ENCODE data around the gene NPAS4.
"Not testable (repeated sequence)": the region's sequence is repeated elsewhere in the genome, so short reads cannot be mapped to it uniquely, and the experiment has no call there.

Gene NPAS4

GRCh38 chr11:66432597-66432996 is 11.8 kb downstream of the NPAS4 start:
- H3K4me3 ChIP-seq (ENCODE audit: low read depth in 1 of 2, low read length in 2 of 2), result no peak overlapping the region
- H4K20me1 ChIP-seq (ENCODE audit: insufficient read depth, low read length), result 0 out of 2 replicates have a peak, but pooled peaks cover 2% of the 10 kb centered on the region
- no peaks in the 10 kb centered on the region; the same call in 1 of the 2 replicates for H3K79me2 ChIP-seq (ENCODE audit: insufficient read depth, low read length)
- H3K27me3 ChIP-seq (ENCODE audit: insufficient read depth, low read length, poor library complexity), result no peaks in the 10 kb centered on the region
- H3K27ac ChIP-seq (ENCODE audit: low read length), result no peak overlapping the region
- TF ChIP-seq EZH2 (IDR thresholded peaks at IDR 0.05; ENCODE audit: borderline replicate concordance, low read depth, low read length, severe bottlenecking) (no peak), CTCF (IDR thresholded peaks at IDR 0.05; ENCODE audit: borderline replicate concordance, extremely low read depth, low read length, poor library complexity, severe bottlenecking) (no peak)
- no peak for ATAC-seq (ENCODE audit: insufficient read depth, low read depth)
- H3K36me3 ChIP-seq (ENCODE audit: insufficient read depth, low read length), result peaks cover 24% of the 10 kb centered on the region
- H3K4me2 ChIP-seq (ENCODE audit: insufficient read depth, low read length), result no peak overlapping the region
- H3K9ac ChIP-seq (ENCODE audit: low read depth, low read length), result no peak overlapping the region
- H3K4me1 ChIP-seq (ENCODE audit: insufficient read depth, low read length), result peaks cover 8% of the 10 kb centered on the region
- no peak for DNase-seq
- no peak overlapping the region for H2AFZ ChIP-seq (ENCODE audit: low read depth, low read length)
- H3K9me3 ChIP-seq (ENCODE audit: insufficient read depth, low read length, severe bottlenecking), result no peaks in the 10 kb centered on the region

- peak overlapping the region; percentile 94 for H3K4me2 ChIP-seq (ENCODE audit: insufficient read depth, low read length)
- peaks cover 8% of the 10 kb centered on the region for H3K79me2 ChIP-seq (ENCODE audit: insufficient read depth, low read length)
- peak overlapping the region; percentile 69 for H3K9ac ChIP-seq (ENCODE audit: low read depth, low read length)
- H2AFZ ChIP-seq (ENCODE audit: low read depth, low read length), result peak overlapping the region; percentile 85
- no peaks in the 10 kb centered on the region for H3K27me3 ChIP-seq (ENCODE audit: insufficient read depth, low read length, poor library complexity)
- TF ChIP-seq CTCF (IDR thresholded peaks at IDR 0.05; ENCODE audit: borderline replicate concordance, extremely low read depth, low read length, poor library complexity, severe bottlenecking) (no peak), EZH2 (IDR thresholded peaks at IDR 0.05; ENCODE audit: borderline replicate concordance, low read depth, low read length, severe bottlenecking) (no peak)
- DNase-seq (peak; percentile 6), ATAC-seq (ENCODE audit: insufficient read depth, low read depth) (no peak)
- peaks cover under 1% of the 10 kb centered on the region for H3K9me3 ChIP-seq (ENCODE audit: insufficient read depth, low read length, severe bottlenecking)
- peaks cover 19% of the 10 kb centered on the region for H3K4me1 ChIP-seq (ENCODE audit: insufficient read depth, low read length)
- peak overlapping the region; percentile 29 to 65; a peak in 3 of 4 replicates for H3K4me3 ChIP-seq (ENCODE audit: low read depth in 1 of 2, low read length in 2 of 2)
- H4K20me1 ChIP-seq (ENCODE audit: insufficient read depth, low read length), result 0 out of 2 replicates have a peak, but pooled peaks cover 2% of the 10 kb centered on the region
- peaks cover 24% of the 10 kb centered on the region for H3K36me3 ChIP-seq (ENCODE audit: insufficient read depth, low read length)
- peak overlapping the region; percentile 88 for H3K27ac ChIP-seq (ENCODE audit: low read length)
Observed at GRCh38 chr11:66437979-66438503, 17.2 kb downstream of the NPAS4 start.

GRCh38 chr11:66438504-66439466 is 17.9 kb downstream of the NPAS4 start, which contains the start of gene MRPL11:
Gene MRPL11 (minus strand): TSS chr11:66438848. CDS start chr11:66438754, 94 bp downstream.
- peak within 1 kb of the TSS; percentile 85 for H2AFZ ChIP-seq (ENCODE audit: low read depth, low read length)

GRCh38 chr11:66440101-66440939 is 19.5 kb downstream of the NPAS4 start:
- H3K79me2 ChIP-seq (ENCODE audit: insufficient read depth, low read length); DNase-seq; H4K20me1 ChIP-seq (ENCODE audit: insufficient read depth, low read length); H2AFZ ChIP-seq (ENCODE audit: low read depth, low read length); H3K27me3 ChIP-seq (ENCODE audit: insufficient read depth, low read length, poor library complexity); H3K4me3 ChIP-seq (ENCODE audit: low read depth in 1 of 2, low read length in 2 of 2); H3K4me2 ChIP-seq (ENCODE audit: insufficient read depth, low read length); H3K9ac ChIP-seq (ENCODE audit: low read depth, low read length); ATAC-seq (ENCODE audit: insufficient read depth, low read depth); H3K27ac ChIP-seq (ENCODE audit: low read length): not testable (repeated sequence)
- peaks cover 10% of the 10 kb centered on the region for H3K9me3 ChIP-seq (ENCODE audit: insufficient read depth, low read length, severe bottlenecking)
- H3K4me1 ChIP-seq (ENCODE audit: insufficient read depth, low read length), result peaks cover 19% of the 10 kb centered on the region
- H3K36me3 ChIP-seq (ENCODE audit: insufficient read depth, low read length), result peaks cover 19% of the 10 kb centered on the region

More at GRCh38 chr11:66438504-66439466, 17.9 kb downstream of the NPAS4 start, which contains the start of gene MRPL11:
- H3K27me3 ChIP-seq (ENCODE audit: insufficient read depth, low read length, poor library complexity), result no peaks in the 10 kb centered on the region
- 0 out of 2 replicates have a peak, but pooled peaks cover 2% of the 10 kb centered on the region for H4K20me1 ChIP-seq (ENCODE audit: insufficient read depth, low read length)
- H3K79me2 ChIP-seq (ENCODE audit: insufficient read depth, low read length), result peaks cover 8% of the 10 kb centered on the region
- peaks cover 24% of the 10 kb centered on the region for H3K36me3 ChIP-seq (ENCODE audit: insufficient read depth, low read length)
- peak within 1 kb of the TSS; percentile 29 to 65; a peak in 3 of 4 replicates for H3K4me3 ChIP-seq (ENCODE audit: low read depth in 1 of 2, low read length in 2 of 2)
- H3K4me2 ChIP-seq (ENCODE audit: insufficient read depth, low read length), result peak within 1 kb of the TSS; percentile 94
- H3K9ac ChIP-seq (ENCODE audit: low read depth, low read length), result peak within 1 kb of the TSS; percentile 69
- TF ChIP-seq CTCF (IDR thresholded peaks at IDR 0.05; ENCODE audit: borderline replicate concordance, extremely low read depth, low read length, poor library complexity, severe bottlenecking) (peak; percentile 93), EZH2 (IDR thresholded peaks at IDR 0.05; ENCODE audit: borderline replicate concordance, low read depth, low read length, severe bottlenecking) (no peak)
- DNase-seq, result peak; percentile 93
- H3K27ac ChIP-seq (ENCODE audit: low read length), result peak within 1 kb of the TSS; percentile 88
- ATAC-seq (ENCODE audit: insufficient read depth, low read depth), result peak; percentile 95
- peaks cover 19% of the 10 kb centered on the region for H3K4me1 ChIP-seq (ENCODE audit: insufficient read depth, low read length)
- H3K9me3 ChIP-seq (ENCODE audit: insufficient read depth, low read length, severe bottlenecking), result peaks cover 8% of the 10 kb centered on the region

- not testable (repeated sequence) for H3K27me3 ChIP-seq (ENCODE audit: insufficient read depth, low read length, poor library complexity); H3K79me2 ChIP-seq (ENCODE audit: insufficient read depth, low read length); H3K4me3 ChIP-seq (ENCODE audit: low read depth in 1 of 2, low read length in 2 of 2); H4K20me1 ChIP-seq (ENCODE audit: insufficient read depth, low read length); H3K27ac ChIP-seq (ENCODE audit: low read length); ATAC-seq (ENCODE audit: insufficient read depth, low read depth); DNase-seq; H3K9ac ChIP-seq (ENCODE audit: low read depth, low read length); H3K4me2 ChIP-seq (ENCODE audit: insufficient read depth, low read length); H2AFZ ChIP-seq (ENCODE audit: low read depth, low read length)
- peaks cover 19% of the 10 kb centered on the region for H3K4me1 ChIP-seq (ENCODE audit: insufficient read depth, low read length)
- H3K9me3 ChIP-seq (ENCODE audit: insufficient read depth, low read length, severe bottlenecking), result peaks cover 10% of the 10 kb centered on the region
- H3K36me3 ChIP-seq (ENCODE audit: insufficient read depth, low read length), result peaks cover 13% of the 10 kb centered on the region
Observed at GRCh38 chr11:66440940-66441282, 20.1 kb downstream of the NPAS4 start.
